Thyroid gland (tissue), 4 donors: ENCODE measurements around the gene CCDC80.

Experiments
- CTCF ChIP-seq, 6 experiments: fragments of 200-600 bp in 3 of 6; fragments of 450-650 bp in 3 of 6; sonication (generic) in 3 of 6; IDR thresholded peaks; one replicate each; pipeline ENCODE4 v1.5.1; 2016 to 2019; ENCODE audit warnings: antibody characterized with exemption in 6 of 6, mild to moderate bottlenecking in 2 of 6, inconsistent platforms in 1 of 6, moderate library complexity in 1 of 6
- POLR2A ChIP-seq, 2 donors: fragments of 450-650 bp; IDR thresholded peaks; one replicate each; pipeline ENCODE4 v1.6.1; 2017; ENCODE audit warnings: antibody characterized with exemption in 2 of 2, mild to moderate bottlenecking in 2 of 2, moderate library complexity in 1 of 2

GRCh38 chr3:112582244-112582874 is 58.6 kb downstream of the CCDC80 start:
- TF ChIP-seq POLR2A (IDR thresholded peaks at IDR 0.05) = no peak
- peak; percentile 39 to 80 (median 62) for TF ChIP-seq CTCF (IDR thresholded peaks at IDR 0.05)
